CD4-positive, alpha-beta T cell treated with Interleukin-15 for 4 hours (primary cell): ENCODE measurements around the gene VGF.

Experiments used
- DNase-seq: peaks from one replicate; pipeline ENCODE4 v3.0.0-alpha.2; 2020; ENCODE audit warnings: low spot score

VGF gene

DNA sequence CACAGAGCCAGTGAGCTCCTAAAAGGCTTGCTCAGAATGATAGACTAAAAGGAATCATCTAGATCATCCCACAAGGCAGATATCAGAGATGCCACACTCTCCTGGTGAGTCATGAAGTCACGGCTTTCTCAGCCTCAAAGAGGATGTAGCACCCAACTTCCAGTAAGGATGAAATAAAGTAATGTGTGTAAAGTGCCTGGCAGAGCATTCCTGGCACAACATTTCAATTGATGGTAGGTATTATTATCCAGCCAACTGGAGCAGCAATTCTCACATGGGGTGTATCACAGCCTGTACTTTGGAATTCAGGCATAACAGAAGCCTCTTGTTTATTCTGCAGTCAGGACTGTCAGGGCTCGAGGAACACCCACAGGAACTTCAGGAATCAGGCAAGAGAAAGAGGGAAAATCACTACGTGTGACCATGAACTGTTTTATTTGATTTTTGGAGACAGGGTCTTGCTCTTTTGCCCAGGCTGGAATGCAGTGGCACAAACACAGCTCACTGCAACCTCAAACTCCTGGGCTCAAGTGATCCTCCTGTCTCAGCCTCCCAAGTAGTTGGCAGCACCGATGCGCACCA, 20.0 kb upstream of the VGF start:
- no peak for DNase-seq

DNA sequence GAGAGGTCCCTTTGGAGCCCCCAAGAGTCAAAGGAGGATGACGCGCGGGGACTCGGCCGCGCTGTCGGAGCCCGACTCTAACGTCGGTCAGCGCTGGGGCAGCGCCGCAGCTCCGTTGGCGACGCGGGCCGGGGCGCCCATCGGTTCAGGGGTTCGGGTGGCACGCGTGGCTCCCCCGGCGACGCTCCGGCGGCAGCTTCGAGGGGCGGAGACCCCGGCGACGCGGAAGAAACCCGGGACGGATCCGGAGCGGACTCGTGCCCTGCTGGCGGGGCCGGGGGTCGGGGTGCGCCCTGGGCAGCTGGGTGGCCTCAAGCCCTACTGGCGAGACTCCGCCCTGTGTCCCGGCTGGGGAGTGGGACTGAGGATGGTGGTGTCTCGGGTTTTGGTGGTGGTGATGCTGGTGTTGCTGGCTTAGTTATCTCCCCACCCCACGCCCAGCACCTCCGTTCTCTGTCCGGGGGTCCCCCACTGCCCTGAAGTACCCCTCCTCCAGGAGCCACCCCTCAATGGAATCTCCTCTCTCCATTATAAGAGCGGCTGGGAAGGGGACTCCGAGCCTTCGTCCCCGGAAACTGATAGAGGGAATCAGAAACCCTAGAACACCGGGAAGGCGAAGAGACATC, 14.9 kb upstream of the VGF start, which contains the start of gene NAT16:
Gene NAT16, minus strand, starts transcription at position 164 of the 626 bp plus-strand sequence. CDS start 5,486 bp downstream, outside the sequence.
- DNase-seq, result no peak

DNA sequence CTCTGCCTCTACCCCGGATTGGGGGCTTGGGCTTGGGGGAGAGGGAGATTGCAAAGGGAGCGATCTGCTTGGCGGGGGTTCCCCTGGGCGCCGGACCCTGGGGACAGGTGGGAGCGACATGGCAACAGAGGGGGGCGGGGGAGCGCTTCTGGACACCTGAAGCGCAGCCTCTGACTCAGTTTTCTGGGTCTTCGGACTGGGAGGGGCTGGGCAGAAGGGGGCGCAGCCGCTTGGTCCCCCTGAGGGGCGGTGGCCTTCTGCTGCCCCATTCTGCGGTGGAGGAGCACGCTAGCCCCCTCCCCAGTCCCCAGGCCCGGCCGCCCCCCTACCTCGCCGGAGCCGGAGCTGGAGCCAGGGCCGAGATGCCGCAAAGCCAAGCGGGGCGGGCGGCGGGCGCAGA, 14.3 kb upstream of the VGF start:
- no peak for DNase-seq

DNA sequence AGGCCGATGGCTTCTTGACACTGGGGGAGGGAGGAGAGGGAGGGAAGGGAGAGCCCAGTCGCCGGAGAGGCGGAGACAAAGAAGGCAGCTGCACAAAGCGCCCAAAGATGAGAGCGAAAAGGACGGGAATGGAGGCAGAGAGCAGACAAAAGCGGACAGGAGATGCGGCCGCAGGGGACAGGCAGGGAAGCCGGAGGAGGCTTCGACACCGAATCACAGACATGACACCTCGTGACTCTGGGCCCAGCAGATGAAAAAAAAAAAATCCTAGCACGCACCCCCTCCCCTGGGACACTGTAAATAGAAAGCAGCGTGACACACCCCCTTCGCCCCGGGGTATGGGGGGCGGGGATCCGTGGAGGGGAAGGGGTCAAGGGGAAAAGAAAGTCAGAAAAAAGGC, 13.7 kb upstream of the VGF start:
- no peak for DNase-seq

DNA sequence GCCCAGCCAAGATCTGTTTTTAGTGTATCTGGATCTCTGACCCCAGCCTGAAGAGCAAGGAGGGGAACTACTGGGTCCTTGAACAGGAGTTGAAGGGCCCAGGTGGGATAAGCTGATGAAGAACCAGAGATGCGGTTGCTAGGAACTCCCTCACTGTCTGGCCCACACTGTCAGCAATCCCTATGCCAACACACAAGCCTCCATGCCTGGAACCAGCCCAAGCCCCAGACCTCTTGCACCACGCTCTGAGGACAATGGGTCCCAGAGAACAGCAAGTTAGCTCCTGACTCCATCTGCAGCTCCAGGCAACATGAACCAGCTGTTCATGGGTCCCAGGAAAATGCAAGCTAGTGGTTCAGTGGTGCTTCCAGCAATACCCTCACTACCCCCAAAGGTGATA, 12.3 kb upstream of the VGF start:
- DNase-seq, result no peak

DNA sequence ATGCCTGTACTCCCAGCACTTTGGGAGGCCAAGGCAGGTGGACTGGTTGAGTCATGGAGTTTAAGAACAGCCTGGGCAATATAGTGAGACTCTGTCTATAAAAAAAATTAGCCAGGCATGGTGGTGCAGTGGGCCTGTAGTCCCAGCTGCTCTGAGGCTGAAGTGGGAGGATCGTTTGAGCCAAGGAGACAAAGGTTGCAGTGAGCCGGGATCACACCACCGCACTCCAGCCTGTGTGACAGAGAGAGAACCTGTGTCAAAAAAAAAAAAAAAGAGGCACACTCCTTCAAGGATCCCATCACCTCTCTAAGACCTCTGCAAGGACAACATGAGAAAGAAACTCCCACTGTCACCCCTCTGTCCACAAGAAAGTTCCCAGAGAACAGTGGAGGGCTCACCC, 10.3 kb upstream of the VGF start:
- no peak for DNase-seq

DNA sequence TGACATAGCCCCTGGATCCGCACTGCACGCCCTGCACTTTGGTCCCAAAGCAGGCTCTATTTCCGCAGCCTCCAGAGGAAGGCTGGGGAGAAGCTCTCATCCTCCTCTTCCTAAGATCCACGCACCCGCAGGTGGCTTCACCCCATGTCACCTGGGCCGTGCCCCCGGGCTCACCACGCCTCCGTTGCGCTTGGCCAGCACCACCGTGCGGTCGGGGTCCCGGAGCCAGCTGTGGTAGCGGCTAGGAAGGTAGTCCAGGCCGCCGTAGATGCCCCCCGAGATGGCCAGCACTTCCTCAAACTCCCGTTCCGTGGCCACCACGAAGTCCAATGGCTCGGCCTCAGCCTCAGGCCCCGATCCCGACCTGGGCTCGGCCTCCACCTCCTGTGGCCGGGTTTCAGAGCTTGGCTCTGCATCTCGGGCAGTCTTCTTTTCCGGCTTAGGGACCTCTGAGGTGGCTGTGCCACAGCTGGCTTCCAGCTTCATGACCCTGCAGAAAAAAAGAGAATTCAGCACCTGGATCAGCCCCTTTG, 9.0 kb upstream of the VGF start:
- DNase-seq, result no peak

DNA sequence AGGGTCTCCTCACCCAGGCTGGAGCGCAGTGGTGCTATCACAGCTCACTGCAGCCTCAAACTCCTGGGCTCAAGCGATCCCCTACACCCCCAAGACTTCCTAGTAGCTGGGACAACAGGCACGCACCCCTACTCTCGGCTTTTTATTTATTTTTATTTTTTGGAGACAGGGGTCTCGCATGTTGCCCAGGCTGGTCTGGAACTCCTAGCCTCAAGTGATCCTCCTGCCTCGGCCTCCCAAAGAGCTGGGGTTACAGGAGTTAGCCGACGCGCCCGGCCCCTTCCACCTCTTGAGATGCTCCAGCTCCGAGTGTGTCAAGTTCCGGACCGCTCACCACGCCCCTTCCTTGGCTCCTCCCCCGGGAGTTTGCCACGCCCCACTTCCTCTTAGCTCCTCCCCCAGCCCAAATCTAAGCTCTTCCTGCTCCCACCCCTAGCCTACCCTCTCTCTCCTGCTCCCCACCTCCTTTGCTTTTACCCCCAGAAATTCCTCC, 8.4 kb upstream of the VGF start:
- DNase-seq, result peak; percentile 55

DNA sequence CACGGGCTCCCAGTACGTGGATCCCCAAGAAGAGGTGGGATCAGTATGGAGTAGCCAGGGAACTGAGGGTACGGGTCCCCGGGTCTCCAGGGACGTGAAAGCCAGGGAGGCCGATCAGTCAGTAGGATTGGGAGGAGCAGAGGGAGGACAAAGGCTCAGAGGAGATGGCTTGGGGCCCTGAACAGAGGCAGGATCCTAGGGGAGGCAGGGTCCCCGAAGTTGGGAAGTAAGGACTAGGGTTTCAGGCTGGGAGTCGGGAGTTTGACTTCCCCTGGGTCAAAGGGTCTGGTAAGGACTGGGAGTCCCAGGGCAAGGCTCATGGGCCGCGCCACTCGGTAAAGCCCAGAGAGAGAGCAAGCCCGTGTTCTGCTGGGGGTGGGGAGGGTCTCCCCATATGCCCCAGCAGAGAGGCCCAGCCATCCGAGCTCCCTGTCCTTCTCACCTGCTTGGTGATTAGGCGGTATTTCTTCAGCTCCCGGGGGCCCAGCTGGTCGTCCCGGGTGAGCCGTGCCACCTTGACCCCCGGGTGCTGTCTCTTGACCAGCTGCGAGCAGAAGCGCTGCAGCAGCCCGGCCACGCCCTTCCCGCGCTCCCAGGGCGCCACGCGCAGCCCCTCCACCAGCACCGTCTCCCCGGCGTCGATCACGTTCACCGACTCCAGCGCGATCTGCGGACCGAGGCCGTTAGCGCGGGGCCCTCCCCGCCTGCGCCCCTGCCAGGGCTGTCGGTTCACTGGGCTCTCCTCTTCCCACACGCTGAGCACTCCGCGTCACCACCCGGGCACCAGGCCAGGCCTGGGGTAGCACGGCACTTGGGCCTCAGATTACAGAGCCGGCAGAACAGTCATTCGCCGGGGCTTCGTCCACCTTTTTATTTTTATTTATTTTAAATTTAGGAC, 7.7 kb upstream of the VGF start:
- no peak for DNase-seq

DNA sequence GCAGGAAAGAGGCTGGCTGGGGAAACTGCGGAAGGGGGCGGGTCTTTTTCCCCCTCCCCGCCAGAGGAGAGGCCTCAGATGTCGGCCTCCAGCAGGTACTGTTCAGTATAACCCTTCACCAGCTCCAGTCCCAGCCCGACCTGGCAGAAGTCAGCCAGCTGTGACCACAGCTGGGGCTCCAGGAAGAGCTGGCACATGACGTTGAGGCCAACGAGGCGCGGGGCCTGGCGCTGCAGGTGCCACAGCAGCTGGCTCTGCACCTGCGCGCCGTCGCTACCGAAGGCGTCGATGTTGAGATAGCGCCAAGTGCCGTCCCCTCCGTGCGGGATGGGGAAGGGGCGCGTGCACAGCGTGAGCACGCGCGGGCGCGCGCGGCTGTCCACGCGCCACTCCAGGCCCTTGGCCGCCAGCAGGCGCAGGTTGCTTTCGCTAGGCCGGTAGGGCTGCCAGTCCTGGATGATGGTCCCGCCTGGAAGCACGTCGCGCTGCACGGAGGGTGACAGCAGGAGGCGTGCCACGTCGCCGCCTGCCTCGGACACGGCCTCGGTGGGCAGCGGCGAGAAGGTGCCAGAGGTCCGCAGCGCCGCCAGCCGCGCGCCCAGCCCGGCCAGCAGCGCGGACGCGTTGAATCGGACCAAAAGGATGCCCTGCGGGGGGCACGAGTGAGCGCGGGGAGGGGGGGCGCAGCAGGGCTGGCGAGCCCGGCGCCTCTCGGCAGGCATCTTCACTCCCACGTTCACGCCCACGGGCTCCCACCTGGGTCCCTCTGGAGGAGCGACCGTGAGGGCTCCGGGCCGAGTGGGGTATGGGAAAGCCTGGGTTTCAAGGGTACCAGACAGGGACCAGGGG, 6.9 kb upstream of the VGF start:
- DNase-seq, result no peak

DNA sequence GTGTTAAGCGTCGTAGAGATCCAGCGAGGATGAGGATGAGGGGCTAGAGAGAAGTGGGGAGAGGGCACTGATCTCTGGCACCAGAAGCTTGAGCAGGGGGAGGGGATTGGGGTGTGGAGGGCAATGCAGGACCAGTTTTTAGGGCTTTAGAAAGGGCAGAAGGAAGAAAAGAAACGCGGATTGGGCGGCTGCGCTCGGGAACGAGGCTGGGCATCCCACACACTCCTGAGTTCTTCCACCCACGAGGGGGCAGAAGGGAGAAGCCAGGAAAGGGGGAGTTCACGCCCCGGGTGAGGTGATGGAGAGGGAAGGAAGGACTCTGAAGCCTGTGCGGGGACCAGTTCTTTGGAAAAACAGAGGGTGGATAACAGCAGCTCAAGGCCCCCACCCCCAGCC, 6.1 kb upstream of the VGF start:
- DNase-seq, result no peak

DNA sequence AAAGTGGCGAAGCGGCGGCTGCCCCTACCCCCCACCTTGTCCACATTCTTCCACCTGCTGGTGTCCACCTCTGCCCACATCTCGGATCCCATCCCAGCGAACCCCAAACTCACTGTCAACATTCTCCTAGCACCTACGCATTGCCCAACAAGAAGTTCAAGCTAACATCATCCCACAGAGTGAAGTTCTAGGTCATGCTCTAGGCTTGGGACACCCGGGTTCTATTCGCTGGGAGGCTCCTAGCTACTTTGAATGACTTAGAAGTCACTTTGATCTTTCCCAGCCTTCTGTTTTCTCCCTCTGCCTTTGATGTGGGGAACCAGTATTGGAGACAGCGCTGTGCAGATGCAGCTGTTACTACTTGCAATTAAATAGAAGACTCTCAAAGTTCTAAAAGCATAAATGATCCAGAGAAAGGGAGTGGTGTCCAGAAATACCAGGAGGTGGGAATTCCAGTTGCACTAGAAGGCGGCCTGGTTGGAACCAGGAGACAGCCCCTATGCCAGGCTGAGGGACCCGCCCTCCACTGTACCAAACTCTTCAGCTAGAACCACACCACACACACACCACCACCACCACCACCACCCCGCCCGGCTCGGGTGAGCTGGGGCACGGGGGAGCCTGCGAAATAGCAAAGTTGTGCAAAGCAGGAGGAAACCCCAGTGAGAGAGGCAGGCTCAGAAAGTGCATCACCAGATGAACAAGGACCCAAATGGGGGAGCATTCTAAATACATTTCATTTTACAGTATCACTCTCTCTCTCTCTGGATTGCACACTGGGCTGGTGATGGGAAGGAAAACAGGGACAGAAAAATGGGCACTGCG, 5.5 kb upstream of the VGF start:
- no peak for DNase-seq

DNA sequence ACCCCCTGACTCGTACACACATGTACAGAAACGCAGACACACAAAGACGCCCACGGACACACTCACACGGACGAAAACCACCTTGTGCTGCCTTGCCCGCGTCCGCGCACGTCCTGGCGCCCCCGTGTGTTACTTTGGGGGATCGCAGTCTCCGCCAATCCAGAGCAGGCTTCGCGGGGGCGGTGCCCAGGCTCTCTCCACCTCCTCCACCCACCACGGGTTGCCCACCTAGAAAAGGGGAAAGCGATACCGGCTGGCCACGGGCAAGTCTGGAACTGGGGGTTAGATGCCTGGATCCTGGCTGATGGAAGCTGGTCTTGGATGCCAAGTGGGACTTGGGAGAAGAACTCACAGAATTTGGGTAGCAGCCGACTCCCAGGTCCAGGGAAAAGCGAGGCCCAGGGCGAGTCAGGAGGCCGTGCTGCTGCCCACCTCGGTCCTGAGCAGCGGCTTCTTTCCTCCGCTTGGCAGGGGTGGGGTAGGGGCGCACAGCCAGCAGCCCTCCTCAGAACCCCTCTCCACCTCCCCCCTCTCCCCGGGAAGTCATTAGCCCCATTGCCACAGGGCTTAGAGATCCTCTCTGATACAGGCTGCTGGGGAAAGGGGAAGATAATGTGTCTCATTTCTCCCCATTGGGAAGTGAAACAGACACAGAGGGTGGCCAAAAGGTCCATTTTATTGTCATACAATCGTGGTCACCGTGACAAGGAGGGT, 4.6 kb upstream of the VGF start:
- peak; percentile 80 for DNase-seq

DNA sequence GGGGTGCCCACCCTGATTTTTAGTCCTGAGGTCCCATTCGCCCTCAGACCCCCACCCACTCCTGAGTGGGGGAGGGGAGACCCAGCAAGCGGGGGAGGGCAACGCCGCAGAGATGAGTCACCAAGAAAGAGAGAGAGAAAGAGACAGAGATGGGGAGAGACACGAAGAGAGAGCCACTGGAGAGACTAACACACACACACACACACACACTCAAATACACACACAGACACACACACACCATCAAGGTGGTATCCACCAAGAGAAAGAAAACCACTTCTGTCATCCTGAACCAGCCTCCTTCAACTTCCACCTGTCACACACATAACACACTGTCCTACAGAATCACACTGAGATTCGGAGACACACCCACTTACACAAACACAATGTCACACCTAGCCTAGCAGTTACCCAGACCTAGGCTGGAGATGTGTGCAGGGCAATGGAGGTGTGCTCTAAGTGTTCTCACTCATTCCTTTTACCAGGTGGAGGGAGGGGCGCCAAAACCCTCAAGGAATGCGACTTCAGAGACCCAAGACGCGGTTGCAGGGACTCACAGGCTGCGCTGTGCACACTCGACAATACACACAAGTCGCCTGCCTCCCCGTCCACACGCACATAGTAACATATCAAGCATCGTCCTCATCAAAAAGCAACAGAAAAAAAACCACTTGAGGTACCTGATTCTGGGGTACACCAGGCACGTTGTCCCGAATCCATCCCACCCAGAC, 3.9 kb upstream of the VGF start:
- no peak for DNase-seq

DNA sequence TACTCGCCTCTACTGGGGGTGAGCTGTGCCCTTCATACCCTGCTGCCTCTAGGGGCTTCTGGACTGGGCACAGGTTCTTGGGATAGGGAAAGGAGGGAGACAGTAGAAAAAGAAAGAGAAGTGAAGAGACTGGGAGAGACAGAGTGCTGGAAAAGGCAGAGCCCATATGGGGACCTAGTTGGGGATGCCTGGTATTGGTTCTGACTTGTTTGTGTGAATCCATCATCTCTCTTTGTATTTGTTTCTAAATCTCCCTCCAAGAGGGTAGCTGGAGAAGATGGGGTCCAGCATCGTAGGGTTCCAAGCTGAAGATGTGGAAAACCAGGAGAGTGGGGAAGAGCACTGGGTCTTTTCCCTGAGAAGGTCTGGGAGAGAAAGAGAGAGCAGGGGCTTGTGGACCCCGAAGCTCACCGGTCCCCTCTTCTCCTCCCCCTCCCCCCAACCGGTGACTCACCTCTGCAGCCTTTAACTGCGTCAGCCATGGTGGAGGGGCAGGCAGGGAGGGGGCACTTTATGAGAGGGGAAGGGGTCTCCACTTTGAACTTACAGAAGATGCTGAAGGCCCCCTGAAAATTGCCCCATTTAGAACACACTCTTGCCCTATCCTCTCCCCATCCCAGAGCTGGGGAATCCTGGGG, 3.2 kb upstream of the VGF start:
- DNase-seq, result no peak

DNA sequence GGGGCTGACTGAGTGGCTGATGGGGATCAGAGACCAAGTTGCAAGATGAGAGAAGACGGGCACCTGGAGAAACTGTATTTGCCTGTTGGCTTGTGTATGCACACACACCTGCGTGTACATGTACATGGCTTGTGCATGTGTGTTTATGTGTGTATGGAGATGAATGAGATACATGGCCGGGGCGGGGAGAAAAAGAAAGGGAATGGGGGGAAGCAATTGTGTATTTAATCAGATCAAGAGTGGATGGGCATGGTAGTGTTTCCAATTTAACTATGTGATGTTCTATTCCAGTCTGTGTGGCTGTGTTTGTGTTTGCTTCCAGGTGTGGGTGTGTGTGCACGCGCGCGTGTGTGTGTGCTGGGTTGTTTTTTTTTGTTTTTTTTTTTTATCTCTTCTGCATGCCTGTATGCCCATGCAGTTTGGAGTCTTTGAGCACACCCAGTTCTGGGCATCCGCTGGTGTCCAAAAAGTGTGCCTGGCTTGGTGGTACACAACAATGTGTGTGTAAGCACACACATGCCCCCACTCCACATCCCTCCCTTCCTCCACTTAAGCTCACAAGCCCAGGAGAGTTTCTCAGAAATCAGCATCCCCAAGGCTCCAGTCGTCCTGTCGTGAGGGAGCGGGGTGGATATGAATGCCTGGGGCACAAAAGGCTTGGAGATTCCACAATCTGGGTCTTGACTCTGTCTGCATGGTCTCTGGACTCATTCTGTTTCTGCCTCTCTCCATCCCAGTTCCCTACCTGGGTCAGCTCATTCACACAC, 2.5 kb upstream of the VGF start:
- no peak for DNase-seq

DNA sequence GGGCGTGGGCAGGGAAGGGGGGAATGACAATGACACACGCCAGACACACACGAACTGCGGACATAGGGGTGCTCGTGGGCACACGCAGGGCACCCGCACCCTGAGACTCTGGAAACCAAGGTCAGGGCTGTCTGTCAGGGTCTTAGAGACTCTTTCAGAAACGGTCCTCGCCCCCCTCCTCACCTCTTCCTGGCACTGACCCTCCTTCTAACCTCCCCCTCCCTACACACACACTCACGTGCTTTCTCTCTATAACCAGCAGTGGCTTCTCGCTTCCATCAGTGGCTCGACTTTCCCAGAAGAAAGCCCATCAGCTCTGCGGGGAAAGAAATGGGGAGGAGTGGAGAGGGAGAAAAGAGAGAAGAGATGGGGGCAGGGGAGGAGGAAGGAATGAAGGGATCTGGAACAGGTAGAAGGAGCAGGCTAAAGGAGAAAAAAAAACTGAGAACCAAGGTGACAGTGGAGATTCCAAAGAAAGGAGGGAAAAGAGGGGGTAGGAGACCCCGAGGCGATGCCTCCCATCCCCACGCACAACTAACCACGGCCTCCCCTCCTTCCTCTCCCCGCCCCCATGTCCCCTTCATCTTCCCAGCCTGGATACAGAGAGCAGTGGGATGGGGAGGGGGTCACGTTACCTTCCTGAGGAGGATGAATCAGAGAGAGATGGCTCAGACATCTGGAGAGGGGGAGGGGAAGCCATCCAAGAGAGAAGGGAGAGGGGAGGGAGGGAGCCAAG, 1.7 kb upstream of the VGF start:
- no peak for DNase-seq

DNA sequence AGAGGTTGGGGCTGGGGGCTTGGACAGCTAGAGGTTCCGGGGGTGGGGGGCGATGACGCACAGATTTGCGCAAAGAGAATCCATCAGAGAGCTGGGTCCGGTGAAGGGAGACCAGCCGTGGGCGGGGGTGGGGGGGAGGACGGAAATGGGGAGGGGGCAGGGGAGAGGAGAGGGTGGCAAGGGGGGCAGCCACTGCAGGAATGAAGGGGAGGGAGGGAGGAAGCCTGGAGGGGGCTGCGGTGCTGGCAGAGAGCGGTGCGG, 1.2 kb upstream of the VGF start:
- DNase-seq, result no peak
